Left lung (tissue), 10 donors: Measurements from ENCODE around the gene RASL10A. TPM values are rescaled to one million over a fixed set of nuclear protein-coding genes. Genes with fewer than 3 reads are reported as not detected.
"Not testable (repeated sequence)": the region's sequence is repeated elsewhere in the genome, so short reads cannot be mapped to it uniquely, and the experiment has no call there.

ENCODE experiments used
- ATAC-seq: fragments of 200-7000 bp; cut with Tn5 transposase; one replicate; pipeline ENCODE4 v1.9.1; 2020; ENCODE audit warnings: moderate library complexity
- DNase-seq, 4 donors: peaks; one replicate each; pipeline ENCODE4 v3.0.0-alpha.2; 2013 to 2020
- H3K27ac ChIP-seq, 2 donors: fragments of 200-600 bp; sonication (generic) in 1 of 2; one replicate each; pipeline versions ENCODE4 v1.5.0 to v1.8.0; 2020 to 2021
- H3K27me3 ChIP-seq, 2 donors: fragments of 200-600 bp; sonication (generic) in 1 of 2; one replicate each; pipeline versions ENCODE4 v1.5.0 to v1.8.0; 2020 to 2021
- H3K36me3 ChIP-seq, 2 donors: fragments of 200-600 bp; sonication (generic) in 1 of 2; one replicate each; pipeline versions ENCODE4 v1.5.0 to v1.8.0; 2020 to 2021
- H3K4me1 ChIP-seq, 2 donors: fragments of 200-600 bp; one replicate each; pipeline ENCODE4 v1.8.0; 2021
- H3K4me3 ChIP-seq, 2 donors: fragments of 200-600 bp; sonication (generic) in 1 of 2; one replicate each; pipeline versions ENCODE4 v1.5.0 to v1.8.0; 2020 to 2021; ENCODE audit warnings: mild to moderate bottlenecking in 1 of 2
- H3K9me3 ChIP-seq, 2 donors: fragments of 200-600 bp; sonication (generic) in 1 of 2; one replicate each; pipeline versions ENCODE4 v1.5.0 to v1.8.0; 2020 to 2021
- intact Hi-C, 2 donors: fragments of 100-400 bp; cut with DNase I; formaldehyde crosslinking; loops; one replicate each; pipeline versions ENCODE4 v1.11.2 to v1.14.2; 2022
- polyA plus RNA-seq, 6 donors: library from polyadenylated mRNA; unstranded; fragments of 120-200 nt; gene quantifications; one replicate each; pipeline ENCODE4 v1.2.1, GENCODE V29; 2013; ENCODE audit not compliant: insufficient read length in 6 of 6
- total RNA-seq, 2 donors: library from RNA; stranded (reverse); fragmentation: NEBNext Ultra II Directional; extraction: Animal tissue kit (Norgen Biotek cat#: 25700); gene quantifications; one replicate each; pipeline ENCODE4 v1.2.1, GENCODE V29; 2021
- TF ChIP-seq, protein P1 (sequence below), 2 donors: fragments of 200-600 bp; sonication (generic) in 1 of 2; IDR thresholded peaks; one replicate each; pipeline versions ENCODE4 v1.5.0 to v1.8.0; 2021; ENCODE audit warnings: antibody characterized with exemption in 2 of 2
- donor health status: DM: no; HTN: yes; CAD: no.
- donor health status: DM: no; HTN: no; CAD: no.

The RASL10A gene
- total and polyA plus RNA-seq, 8 donors: 0.21 to 1.8 (median 0.52) TPM; not detected in 1

DNA sequence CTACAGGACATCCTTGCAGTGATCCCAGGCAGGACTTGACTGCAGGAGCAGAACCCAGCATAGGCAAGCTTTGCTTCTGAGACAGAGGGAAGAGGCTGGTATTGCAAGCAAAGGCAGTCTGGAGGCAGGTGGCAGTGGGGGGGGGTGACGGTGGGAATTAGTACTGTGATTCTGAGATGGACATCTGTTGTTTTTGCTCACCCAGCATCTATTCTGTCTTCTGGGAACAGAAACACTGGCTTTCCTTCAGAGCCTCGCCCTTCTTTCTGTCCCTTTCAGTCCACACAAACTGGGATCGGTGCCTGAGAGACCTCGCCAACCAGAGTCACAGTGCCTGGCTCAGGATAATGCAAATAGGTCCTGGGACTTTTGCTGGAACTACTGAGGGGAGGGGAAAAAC, 31.2 kb upstream of the RASL10A start:
- no peaks in the 10 kb centered on the region for H3K4me1 ChIP-seq
- TF ChIP-seq, protein P1, sequence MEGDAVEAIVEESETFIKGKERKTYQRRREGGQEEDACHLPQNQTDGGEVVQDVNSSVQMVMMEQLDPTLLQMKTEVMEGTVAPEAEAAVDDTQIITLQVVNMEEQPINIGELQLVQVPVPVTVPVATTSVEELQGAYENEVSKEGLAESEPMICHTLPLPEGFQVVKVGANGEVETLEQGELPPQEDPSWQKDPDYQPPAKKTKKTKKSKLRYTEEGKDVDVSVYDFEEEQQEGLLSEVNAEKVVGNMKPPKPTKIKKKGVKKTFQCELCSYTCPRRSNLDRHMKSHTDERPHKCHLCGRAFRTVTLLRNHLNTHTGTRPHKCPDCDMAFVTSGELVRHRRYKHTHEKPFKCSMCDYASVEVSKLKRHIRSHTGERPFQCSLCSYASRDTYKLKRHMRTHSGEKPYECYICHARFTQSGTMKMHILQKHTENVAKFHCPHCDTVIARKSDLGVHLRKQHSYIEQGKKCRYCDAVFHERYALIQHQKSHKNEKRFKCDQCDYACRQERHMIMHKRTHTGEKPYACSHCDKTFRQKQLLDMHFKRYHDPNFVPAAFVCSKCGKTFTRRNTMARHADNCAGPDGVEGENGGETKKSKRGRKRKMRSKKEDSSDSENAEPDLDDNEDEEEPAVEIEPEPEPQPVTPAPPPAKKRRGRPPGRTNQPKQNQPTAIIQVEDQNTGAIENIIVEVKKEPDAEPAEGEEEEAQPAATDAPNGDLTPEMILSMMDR (IDR thresholded peaks at IDR 0.05): no peak
- no peak overlapping the region for H3K4me3 ChIP-seq

DNA sequence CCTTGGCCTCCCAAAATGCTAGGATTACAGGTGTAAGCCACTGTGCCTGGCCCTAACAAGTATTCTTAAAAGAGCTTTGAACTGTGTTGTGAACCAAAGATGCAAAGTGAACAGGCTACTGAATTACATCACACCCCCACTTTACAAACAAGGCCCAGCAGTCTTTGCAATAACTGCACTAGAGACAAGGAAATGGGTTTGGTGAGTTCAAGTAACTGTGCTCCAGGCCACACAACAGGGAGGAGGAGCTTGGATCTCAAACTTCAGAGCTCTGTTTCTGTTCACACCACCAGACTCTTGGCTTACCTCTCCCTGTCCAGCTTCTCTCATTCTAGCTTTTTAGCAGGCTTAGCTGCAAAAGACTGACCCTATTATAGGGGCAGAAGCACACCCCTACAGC, 30.4 kb upstream of the RASL10A start:
- Histone ChIP-seq H3K9me3 (no peaks in the 10 kb centered on the region), H3K36me3 (peaks cover 0 to 100% of the 10 kb centered on the region in 2 donors), H3K27ac (no peak overlapping the region), H3K27me3 (no peaks in the 10 kb centered on the region), H3K4me1 (no peaks in the 10 kb centered on the region), H3K4me3 (no peak overlapping the region)
- peak; percentile 57 for ATAC-seq
- no peak for DNase-seq
- intact Hi-C loops: no loop called here
- TF ChIP-seq, protein P1 (IDR thresholded peaks at IDR 0.05): no peak

More for the DNA sequence above, 31.2 kb upstream of the RASL10A start:
- peaks cover 0 to 100% of the 10 kb centered on the region in 2 donors for H3K36me3 ChIP-seq
- H3K27ac ChIP-seq: no peak overlapping the region
- intact Hi-C loops: no loop called here
- ATAC-seq (no peak), DNase-seq (no peak)
- no peaks in the 10 kb centered on the region for H3K9me3 ChIP-seq
- H3K27me3 ChIP-seq: no peaks in the 10 kb centered on the region

DNA sequence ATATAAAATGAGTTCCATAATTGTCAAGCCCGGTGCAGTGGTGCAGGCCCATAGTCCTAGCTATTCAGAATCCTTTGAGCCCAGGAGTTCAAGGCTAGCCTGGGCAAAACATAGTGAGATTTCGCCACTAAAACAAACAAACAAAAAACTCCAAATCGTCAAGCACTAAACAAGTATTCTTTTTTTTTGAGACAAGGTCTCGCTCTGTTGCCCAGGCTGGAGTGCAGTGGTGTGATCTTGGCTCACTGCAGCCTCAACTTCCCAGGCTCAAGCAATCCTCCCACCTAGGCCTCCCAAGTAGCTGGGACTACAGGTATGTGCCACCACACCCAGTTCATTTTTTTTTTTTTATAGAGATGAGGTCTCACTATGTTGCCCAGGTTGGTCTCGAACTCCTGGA, 29.4 kb upstream of the RASL10A start:
- H3K9me3 ChIP-seq, DNase-seq, ATAC-seq, H3K27me3 ChIP-seq, H3K27ac ChIP-seq, H3K4me1 ChIP-seq, H3K4me3 ChIP-seq, intact Hi-C loops: not testable (repeated sequence)
- peaks cover 0 to 100% of the 10 kb centered on the region in 2 donors for H3K36me3 ChIP-seq

DNA sequence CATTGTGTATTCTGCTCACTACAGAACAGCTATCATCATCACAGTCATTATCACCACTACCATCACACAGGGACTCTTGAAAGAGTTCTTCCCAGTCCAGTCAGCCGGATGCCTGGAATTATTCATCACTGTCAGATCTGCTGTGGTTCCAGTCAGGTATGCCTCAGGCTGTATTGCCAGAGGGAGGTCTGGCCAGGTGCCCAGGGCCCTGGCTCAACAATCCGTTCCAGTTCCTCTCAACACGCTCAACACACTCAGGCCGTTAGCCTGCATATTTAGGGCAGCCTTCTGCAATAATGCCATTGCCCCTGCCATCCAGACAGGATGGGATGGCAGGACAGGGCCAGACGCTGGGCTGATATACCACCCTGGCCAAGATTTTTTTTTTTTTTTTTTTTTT, 28.6 kb upstream of the RASL10A start:
- Histone ChIP-seq H3K36me3 (peaks cover 0 to 100% of the 10 kb centered on the region in 2 donors), H3K27ac (no peak overlapping the region), H3K4me3 (no peak overlapping the region), H3K4me1 (no peaks in the 10 kb centered on the region), H3K27me3 (no peaks in the 10 kb centered on the region), H3K9me3 (no peaks in the 10 kb centered on the region)
- ATAC-seq: peak; percentile 77
- DNase-seq: peak in 3 of 4 donors; percentile 63 to 85 (median 70)
- TF ChIP-seq, protein P1 (IDR thresholded peaks at IDR 0.05): no peak
- intact Hi-C loops: no loop called here

DNA sequence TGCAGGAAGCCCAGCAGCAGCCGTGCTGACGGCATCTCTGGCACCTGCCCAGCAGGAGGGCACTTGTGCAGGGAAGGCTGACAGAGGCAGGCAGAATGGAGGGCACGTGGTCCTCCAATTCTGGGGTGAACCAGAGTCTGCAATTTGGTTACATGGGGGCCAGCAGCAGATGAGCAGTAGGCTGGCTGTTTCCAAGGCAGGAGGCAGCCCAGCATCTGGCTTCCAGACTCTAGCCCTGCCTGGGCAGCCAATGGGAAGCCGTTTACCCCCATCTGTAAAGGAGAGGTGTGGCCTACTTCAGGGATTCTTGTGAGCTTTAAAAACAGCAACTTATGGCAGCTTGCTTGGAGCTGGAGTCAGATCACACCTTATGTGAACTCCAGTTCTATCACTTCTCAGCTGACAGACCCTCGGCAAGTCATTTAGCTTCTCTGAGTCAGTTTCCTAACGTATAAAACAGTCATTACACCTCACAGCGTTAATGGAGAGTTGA, 27.9 kb upstream of the RASL10A start:
- Histone ChIP-seq H3K36me3 (peaks cover 0 to 100% of the 10 kb centered on the region in 2 donors), H3K27ac (no peak overlapping the region), H3K4me1 (no peaks in the 10 kb centered on the region), H3K9me3 (no peaks in the 10 kb centered on the region), H3K27me3 (no peaks in the 10 kb centered on the region), H3K4me3 (no peak overlapping the region)
- DNase-seq (peak in 3 of 4 donors; percentile 62 to 83 (median 66)), ATAC-seq (peak; percentile 66)
- TF ChIP-seq, protein P1 (IDR thresholded peaks at IDR 0.05): no peak
- intact Hi-C loops: no loop called here
